Upper lobe of left lung (tissue), 6 donors: ENCODE measurements around the gene MBL2. TPM values are rescaled to one million over a fixed set of nuclear protein-coding genes. Genes with fewer than 3 reads are reported as not detected.

Experiments used
- ATAC-seq, 2 donors: fragments of 200-7000 bp; cut with Tn5 transposase; one replicate each; pipeline ENCODE4 v1.9.1; 2022; ENCODE audit warnings: mild to moderate bottlenecking in 2 of 2, moderate library complexity in 2 of 2; ENCODE audit not compliant: low FRiP score in 2 of 2
- DNase-seq, 2 donors: peaks; one replicate each; pipeline ENCODE4 v3.0.0-alpha.2; 2019 to 2020
- H3K27ac ChIP-seq, 4 donors: fragments of 200-600 bp; sonication (generic); one replicate each; pipeline ENCODE4 v1.5.1; 2016 to 2019
- H3K27me3 ChIP-seq, 4 donors: fragments of 200-600 bp; sonication (generic); one replicate each; pipeline ENCODE4 v1.5.1; 2017 to 2019
- H3K36me3 ChIP-seq, 4 donors: fragments of 200-600 bp; sonication (generic); one replicate each; pipeline ENCODE4 v1.5.1; 2016 to 2019
- H3K4me1 ChIP-seq, 4 donors: fragments of 200-600 bp; sonication (generic); one replicate each; pipeline ENCODE4 v1.5.1; 2018 to 2019
- H3K4me3 ChIP-seq, 4 donors: fragments of 200-600 bp; sonication (generic); one replicate each; pipeline ENCODE4 v1.5.1; 2017 to 2019; ENCODE audit warnings: mild to moderate bottlenecking in 2 of 4, moderate library complexity in 1 of 4
- H3K9me3 ChIP-seq, 4 donors: fragments of 200-600 bp; sonication (generic); one replicate each; pipeline ENCODE4 v1.5.1; 2018 to 2019
- CTCF ChIP-seq, 6 experiments: fragments of 450-650 bp in 4 of 6; fragments of 200-600 bp in 2 of 6; sonication (generic) in 2 of 6; IDR thresholded peaks; one replicate each; pipeline ENCODE4 v1.5.1; 2016 to 2019; ENCODE audit warnings: antibody characterized with exemption in 6 of 6
- EP300 ChIP-seq, 4 donors: sonication (generic); formaldehyde crosslinking; IDR thresholded peaks; one replicate each; pipeline ENCODE4 v1.5.1; 2017; ENCODE audit warnings: antibody characterized with exemption in 4 of 4, control low read depth in 2 of 4
- POLR2A ChIP-seq, 4 donors: fragments of 450-650 bp; IDR thresholded peaks; one replicate each; pipeline ENCODE4 v1.5.1; 2016 to 2017; ENCODE audit warnings: antibody characterized with exemption in 4 of 4, mild to moderate bottlenecking in 2 of 4
- POLR2AphosphoS5 ChIP-seq, 2 donors: sonication (generic); formaldehyde crosslinking; IDR thresholded peaks; one replicate each; pipeline ENCODE4 v1.5.1; 2017; ENCODE audit warnings: antibody characterized with exemption in 2 of 2
- WGBS, 2 donors: methylation state at CpG; one replicate each; pipeline ENCODE4 v1.1.5; 2017 to 2018; 5-methylcytosine and 5-hydroxymethylcytosine counted together
- total RNA-seq, 6 donors: library from RNA; depleted of rRNA in 4 of 6; stranded (reverse); fragments of >200 nt in 4 of 6; gene quantifications; one replicate each; pipeline versions ENCODE4 v1.1.0 to v1.2.1, GENCODE V29; 2016 to 2021
- donor health status: DM: no; HTN: no; CAD: no; lungs with moderate emphysema.
- donor health status: DM: no; HTN: yes; CAD: no; lungs with severe emphysema.

Gene MBL2
- total RNA-seq, 6 donors from 2014 or later = 0.10 TPM; not detected in 5

GRCh38 chr10:52746169-52746568, 26.4 kb downstream of the MBL2 start:
- DNase-seq = no peak
- no peaks in the 10 kb centered on the region for H3K4me1 ChIP-seq
- H3K9me3 ChIP-seq = no peaks in the 10 kb centered on the region
- no peaks in the 10 kb centered on the region for H3K27me3 ChIP-seq
- H3K27ac ChIP-seq = no peak overlapping the region
- no peaks in the 10 kb centered on the region for H3K36me3 ChIP-seq
- TF ChIP-seq POLR2A (IDR thresholded peaks at IDR 0.05) (no peak), EP300 (IDR thresholded peaks at IDR 0.05) (no peak), CTCF (IDR thresholded peaks at IDR 0.05) (no peak)
- WGBS, 2 donors = 93% methylated on average over 5 of the region's 5 CpGs
- H3K4me3 ChIP-seq = no peak overlapping the region
- ATAC-seq = no peak

GRCh38 chr10:52744057-52744805, 28.4 kb downstream of the MBL2 start:
- Histone ChIP-seq H3K4me1 (no peaks in the 10 kb centered on the region), H3K36me3 (no peaks in the 10 kb centered on the region), H3K9me3 (no peaks in the 10 kb centered on the region), H3K27ac (no peak overlapping the region), H3K27me3 (no peaks in the 10 kb centered on the region), H3K4me3 (no peak overlapping the region)
- ATAC-seq = no peak
- WGBS, 2 donors = 59 to 60% methylated on average over 8 of the region's 8 CpGs
- no peak for DNase-seq
- TF ChIP-seq CTCF (IDR thresholded peaks at IDR 0.05) = no peak
- TF ChIP-seq POLR2AphosphoS5 (IDR thresholded peaks at IDR 0.05) = no peak
- TF ChIP-seq EP300 (IDR thresholded peaks at IDR 0.05) = no peak
- TF ChIP-seq POLR2A (IDR thresholded peaks at IDR 0.05) = no peak

DNA sequence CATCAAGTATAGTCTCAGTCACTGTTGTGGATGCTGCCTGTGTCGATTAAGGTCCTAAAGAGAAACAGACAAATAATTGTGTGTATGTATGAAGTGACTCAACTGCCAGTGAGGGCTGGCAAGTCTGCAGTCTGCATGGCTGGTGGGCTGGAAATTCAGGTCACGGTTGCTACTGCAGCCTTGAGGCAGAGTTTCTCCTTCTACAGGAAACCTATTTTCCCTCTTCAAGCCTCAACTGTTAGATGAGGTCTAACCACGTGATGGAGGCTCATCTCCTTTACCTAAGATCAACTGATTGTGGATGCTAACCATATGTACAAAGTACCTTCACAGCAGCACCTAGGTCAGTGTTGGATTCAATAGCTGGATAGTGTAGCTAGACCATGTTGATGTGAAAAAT, 29.9 kb downstream of the MBL2 start:
- no peak for ATAC-seq
- TF ChIP-seq POLR2A (IDR thresholded peaks at IDR 0.05) = no peak
- TF ChIP-seq EP300 (IDR thresholded peaks at IDR 0.05) = no peak
- TF ChIP-seq POLR2AphosphoS5 (IDR thresholded peaks at IDR 0.05) = no peak
- no peak for TF ChIP-seq CTCF (IDR thresholded peaks at IDR 0.05)

DNA sequence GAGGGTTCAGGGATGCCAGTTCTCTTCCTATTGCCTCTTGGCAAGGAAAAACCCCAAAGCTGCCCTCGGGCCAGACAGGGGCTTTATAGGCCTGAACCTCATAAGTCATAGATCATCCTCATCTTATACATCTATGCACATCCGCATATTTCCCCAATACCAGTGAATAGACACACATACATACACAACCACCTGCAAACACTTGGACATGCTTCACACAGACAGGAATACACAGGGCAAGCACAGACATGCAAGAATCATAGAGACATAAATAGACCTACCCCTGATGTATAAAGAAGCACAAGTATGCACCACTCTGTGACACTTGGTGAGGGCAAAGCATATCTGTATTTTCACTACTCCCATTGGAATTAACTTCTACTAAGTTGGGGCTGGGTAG, 30.7 kb downstream of the MBL2 start:
- TF ChIP-seq CTCF (IDR thresholded peaks at IDR 0.05) (no peak), POLR2AphosphoS5 (IDR thresholded peaks at IDR 0.05) (no peak), EP300 (IDR thresholded peaks at IDR 0.05) (no peak), POLR2A (IDR thresholded peaks at IDR 0.05) (no peak)
- DNase-seq (no peak), ATAC-seq (no peak)
- WGBS, 2 donors = 82 to 90% methylated on average over 2 of the region's 2 CpGs
- no peak overlapping the region for H3K4me3 ChIP-seq
- no peaks in the 10 kb centered on the region for H3K36me3 ChIP-seq
- H3K27me3 ChIP-seq = no peaks in the 10 kb centered on the region
- no peaks in the 10 kb centered on the region for H3K9me3 ChIP-seq
- no peaks in the 10 kb centered on the region for H3K4me1 ChIP-seq
- H3K27ac ChIP-seq = no peak overlapping the region

More for the DNA sequence above, 29.9 kb downstream of the MBL2 start:
- H3K27me3 ChIP-seq = no peaks in the 10 kb centered on the region
- DNase-seq = no peak
- H3K4me3 ChIP-seq = no peak overlapping the region
- H3K4me1 ChIP-seq = no peaks in the 10 kb centered on the region
- WGBS, 2 donors = 52 to 64% methylated on average over 3 of the region's 3 CpGs
- no peak overlapping the region for H3K27ac ChIP-seq
- no peaks in the 10 kb centered on the region for H3K9me3 ChIP-seq
- no peaks in the 10 kb centered on the region for H3K36me3 ChIP-seq
